ENCODE measurements around the gene DNASE1L3.

DNA sequence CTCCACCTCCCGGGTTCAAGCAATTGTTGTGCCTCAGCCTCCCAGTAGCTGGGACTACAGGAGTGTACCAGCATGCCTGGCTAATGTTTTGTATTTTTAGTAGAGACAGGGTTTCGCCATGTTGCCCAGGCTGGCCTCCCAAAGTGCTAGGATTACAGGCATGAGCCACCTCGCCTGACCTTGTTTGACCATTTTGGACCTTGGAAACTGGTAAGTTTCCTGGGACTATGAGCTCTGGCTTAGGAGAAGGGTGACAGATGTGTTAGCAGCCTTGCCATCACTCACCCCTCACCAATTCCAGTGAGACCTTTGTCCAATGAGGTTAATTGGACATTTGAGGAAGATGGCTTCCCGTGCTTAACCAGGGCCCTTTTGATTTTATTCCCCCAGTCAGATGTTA lies 19.9 kb downstream of the DNASE1L3 start:
- TF ChIP-seq, protein P1, sequence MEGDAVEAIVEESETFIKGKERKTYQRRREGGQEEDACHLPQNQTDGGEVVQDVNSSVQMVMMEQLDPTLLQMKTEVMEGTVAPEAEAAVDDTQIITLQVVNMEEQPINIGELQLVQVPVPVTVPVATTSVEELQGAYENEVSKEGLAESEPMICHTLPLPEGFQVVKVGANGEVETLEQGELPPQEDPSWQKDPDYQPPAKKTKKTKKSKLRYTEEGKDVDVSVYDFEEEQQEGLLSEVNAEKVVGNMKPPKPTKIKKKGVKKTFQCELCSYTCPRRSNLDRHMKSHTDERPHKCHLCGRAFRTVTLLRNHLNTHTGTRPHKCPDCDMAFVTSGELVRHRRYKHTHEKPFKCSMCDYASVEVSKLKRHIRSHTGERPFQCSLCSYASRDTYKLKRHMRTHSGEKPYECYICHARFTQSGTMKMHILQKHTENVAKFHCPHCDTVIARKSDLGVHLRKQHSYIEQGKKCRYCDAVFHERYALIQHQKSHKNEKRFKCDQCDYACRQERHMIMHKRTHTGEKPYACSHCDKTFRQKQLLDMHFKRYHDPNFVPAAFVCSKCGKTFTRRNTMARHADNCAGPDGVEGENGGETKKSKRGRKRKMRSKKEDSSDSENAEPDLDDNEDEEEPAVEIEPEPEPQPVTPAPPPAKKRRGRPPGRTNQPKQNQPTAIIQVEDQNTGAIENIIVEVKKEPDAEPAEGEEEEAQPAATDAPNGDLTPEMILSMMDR (IDR thresholded peaks at IDR 0.05): no peak
- TF ChIP-seq POLR2A (IDR thresholded peaks at IDR 0.05): no peak

Data from heart left ventricle (tissue), 13 donors.